Ramos (cell line): Measurements from ENCODE around the gene AKT1.
"Not testable (repeated sequence)": the region's sequence is repeated elsewhere in the genome, so short reads cannot be mapped to it uniquely, and the experiment has no call there.

Experiments
- in situ Hi-C: fragments of 300-500 bp; cut with MboI; formaldehyde crosslinking; loops from one replicate; pipeline ENCODE4 v1.14.3; 2022; ENCODE audit warnings: low sequenced_read_pairs; ENCODE audit not compliant: unreplicated experiment

The AKT1 gene

DNA sequence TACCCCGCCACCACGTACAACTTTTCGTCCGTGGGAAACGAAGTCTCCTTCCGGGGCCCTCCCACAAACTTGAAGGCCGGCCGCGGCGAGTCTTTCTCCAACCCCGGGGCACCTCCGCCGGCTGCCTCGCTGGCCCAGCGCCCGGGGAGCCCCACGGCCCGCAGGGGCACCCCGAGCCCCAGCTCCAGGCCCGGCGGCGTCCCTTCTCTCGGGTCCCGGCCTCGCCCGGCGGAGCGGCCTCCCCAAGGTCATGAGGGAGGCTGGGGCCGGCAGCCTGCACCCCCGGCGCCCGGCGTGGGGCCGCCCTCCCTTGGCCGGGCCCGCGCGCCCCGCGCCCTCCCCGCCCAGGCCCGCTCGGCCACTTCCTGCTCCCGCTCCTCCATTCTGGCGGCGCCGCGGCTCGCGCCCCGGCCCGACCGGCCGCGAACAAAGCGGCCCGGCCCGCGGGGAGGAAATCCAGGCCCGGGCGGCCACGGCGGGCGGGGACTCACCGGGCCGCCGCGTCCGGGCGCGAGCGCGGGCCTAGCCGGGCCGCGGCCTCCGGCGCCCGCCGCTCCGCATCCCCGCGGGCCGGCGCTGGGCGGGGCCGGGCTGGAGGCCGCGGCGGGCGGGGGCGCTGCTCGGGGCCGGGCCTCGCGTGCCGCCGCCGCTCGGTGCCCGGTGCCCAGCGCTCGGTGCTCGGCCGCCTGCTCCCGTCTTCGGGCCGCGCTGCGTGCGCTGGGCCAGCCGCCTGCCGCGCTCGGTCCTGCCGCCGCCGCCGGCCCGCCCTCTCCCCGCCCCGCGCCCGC lies at the start of gene AKT1:
Gene AKT1, minus strand, starts transcription at position 756 of the 788 bp plus-strand sequence. CDS start 3,105 bp downstream, outside the sequence.
- in situ Hi-C loops: no loop called here

DNA sequence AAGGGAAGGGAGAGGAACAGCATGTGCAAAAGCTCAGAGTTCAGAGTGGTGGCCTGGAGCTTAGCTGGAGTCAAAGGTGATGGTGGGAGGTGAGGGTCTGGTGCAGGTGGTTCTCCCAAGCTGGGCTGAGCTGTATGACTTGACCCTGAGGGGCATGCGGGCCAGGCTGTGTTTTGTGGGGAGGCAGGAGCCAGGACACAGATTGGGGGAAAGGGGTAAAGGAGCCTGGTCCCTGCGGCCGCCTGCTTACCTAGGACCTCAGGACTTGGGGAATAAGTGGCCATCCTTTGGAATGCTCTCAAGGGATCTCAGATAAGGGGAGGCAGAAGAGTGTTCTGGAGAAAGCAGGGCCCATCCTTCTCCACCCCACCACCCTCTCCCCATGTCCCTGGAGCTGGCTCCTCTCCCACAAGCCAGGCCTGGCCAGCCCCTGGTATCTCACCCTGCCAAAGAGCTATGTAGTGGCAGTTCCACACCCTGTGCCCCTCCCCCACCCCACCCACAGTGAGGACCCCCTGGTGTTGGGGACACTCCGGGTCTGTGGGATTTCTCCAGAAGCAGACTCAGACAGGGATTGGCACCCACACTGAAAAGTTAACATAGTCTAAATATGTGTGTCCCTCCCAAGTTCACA lies 49.6 kb upstream of the AKT1 start:
- in situ Hi-C loops: no loop called here

DNA sequence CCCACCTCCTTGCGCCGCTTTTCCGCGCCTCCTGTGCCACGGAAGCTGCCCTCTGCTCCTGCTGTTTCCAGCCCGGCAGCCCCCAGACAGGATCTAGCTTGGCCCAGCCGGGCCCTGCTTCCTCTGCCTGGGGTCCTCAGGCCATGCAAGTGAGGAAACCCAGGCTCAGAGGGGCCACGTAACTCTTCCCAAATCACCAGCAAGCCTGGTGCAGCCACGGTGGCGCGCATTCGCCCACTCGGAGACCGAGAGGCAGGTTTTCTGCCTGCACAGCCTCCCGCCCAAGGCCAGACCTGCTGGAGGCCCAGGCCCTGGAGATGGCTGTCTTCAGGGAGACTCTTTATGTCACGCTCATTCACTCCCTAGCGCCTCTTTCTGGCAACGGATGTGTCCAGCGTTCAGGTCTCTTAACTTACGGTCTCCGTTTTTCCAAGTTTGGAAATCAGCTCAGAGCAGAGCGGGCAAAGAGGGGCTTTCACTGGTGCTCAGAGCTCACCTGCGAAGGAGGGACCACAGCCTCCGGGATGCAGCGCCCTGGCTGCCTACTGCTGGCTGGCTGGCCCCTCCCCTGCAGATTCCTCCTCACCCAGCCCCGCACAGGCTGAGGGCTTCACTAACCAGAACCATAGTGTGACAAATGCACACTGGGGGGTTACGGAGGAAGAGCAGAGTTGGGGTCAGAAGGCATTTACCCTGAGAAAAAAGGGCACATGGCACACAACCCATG lies 48.9 kb upstream of the AKT1 start:
- in situ Hi-C loops: no loop called here

DNA sequence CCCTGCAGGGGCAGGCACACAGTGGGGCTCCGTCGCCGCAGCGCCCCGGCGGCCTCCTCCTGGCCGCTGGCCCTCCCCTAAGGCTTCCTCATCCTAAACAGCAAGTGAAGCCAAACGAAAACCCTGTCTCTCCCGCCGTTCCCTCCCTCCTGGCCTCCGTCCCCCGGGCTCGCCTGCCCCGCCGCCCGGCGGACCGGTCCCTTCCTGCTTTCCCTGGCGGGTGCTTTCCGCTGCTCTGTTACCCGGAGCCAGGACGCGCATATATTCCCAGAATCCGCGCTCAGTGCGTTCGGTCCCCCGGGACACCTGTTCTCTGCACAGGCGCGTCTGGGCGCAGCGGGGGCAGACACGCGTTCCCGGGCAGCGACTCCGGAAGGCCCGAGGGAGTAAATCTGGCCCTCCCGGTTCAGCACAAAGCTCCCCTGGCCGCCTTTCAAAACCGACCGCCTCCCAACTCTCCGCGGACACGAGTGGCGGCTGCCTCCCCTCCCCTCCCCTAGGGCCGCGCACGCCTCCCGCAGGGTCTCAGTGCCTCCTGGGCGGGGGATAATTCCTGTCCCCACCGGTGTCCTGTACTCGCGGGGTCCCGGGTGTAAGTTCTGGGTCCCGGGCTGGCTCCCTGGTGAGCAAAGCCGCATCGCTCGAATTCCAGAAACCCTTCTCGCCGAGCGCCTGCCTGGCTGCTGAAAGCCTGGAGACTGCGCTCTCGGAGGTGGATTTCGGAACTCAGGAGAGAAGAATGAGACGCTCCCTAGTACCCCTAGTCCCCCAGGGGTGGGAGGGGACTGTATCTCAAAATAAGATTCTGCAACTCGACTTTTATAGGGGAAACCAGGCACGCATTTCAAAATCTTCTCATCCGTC lies 48.1 kb upstream of the AKT1 start:
- in situ Hi-C loops: no loop called here

DNA sequence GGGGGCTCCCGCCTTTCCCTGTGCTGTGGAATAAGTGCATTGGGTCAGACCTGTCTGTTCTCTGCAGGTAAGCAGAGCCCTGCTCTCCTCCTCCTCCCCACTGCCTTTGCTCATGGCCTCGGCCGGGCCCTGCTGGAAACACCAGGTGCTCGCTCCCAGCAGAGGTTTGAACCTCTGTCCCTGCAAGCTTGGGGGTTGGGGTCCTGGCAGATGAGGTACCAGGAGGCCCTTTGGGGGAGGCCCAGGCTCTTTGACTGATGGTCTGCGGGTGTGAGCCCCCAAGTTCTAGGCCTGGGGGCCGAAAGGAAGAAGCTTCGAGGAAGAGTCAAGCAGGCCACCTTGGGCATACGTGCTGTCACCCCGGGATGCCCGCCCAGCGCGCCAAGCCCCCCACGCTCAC lies 47.5 kb upstream of the AKT1 start:
- in situ Hi-C loops: no loop called here

- in situ Hi-C loops: no loop called here
Observed at GRCh38 chr14:104841730-104842129, 46.2 kb upstream of the AKT1 start.

DNA sequence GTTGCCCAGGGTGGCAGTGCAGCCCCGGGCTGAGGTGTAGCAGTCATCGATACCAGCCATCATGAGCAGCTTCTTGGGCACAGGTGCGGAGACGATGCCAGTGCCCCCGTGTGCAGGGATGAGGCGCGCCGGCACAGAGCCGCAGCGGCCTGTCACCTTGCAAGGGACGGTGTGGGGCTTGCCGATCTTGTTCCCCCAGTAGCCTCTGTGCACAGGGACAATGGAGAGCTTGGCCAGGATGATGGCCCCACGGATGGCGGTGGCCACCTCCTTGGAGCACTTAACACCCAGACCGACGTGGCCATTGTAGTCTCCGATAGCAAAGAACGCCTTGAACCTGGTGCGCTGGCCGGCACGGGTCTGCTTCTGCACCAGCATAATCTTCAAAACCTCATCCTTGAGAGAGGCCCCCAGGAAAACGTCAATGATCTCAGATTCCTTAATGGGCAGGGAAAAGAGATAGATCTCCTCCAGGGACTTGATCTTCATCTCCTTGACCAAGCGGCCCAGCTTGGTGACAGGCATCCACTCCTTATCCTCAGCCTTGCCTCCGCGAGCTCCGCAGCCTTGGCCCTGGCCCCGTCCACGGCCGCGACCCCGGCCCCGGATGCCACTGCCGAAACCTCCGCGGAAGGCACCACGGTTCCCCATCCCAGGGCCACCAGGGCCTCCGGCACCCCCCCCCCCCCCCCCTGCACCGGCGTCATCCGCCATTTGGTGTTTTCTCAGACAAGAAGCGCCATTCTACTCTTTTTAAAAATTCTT lies 40.8 kb upstream of the AKT1 start:
- in situ Hi-C loops: not testable (repeated sequence)

- in situ Hi-C loops: no loop called here
Observed at GRCh38 chr14:104830781-104831180, 35.2 kb upstream of the AKT1 start.

GRCh38 chr14:104827177-104828055 lies 31.9 kb upstream of the AKT1 start:
- in situ Hi-C loops: no loop called here

- in situ Hi-C loops: no loop called here
Observed at GRCh38 chr14:104826861-104827176, 31.3 kb upstream of the AKT1 start.

GRCh38 chr14:104826189-104826860 lies 30.8 kb upstream of the AKT1 start:
- in situ Hi-C loops: no loop called here

DNA sequence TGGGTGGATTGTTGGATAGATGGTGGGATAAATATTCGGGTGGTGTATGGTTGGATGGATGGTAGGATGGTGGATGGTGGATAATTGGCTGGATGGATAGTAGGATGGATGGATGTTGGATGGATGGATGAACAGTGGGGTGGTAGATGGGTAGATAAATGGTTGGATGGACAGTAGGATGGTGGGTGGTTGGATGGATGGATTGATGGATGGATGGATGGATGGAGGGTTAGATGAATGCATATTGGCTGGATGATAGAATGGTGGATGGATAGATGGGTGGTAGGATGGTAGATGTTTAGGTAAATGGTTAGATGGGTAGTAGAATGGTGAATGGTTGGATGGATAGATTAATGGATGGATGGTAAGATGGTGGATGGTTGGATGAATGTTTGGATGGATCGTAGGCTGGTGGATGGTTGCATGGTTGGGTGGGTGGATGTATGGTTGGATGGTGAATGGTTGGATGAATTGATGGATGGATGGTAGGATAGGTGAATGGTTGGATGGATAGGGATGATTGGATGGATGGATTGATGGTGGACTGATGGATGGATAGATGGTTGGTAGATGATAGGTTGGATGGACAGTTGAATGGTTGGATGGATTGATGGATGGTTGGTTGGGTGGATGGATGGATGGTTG lies 28.9 kb upstream of the AKT1 start:
- in situ Hi-C loops: loop anchor here (5.0 kb wide), 1 partner anchor 52 kb away; no protein-coding TSS in a partner anchor

- in situ Hi-C loops: loop anchor here (5.0 kb wide), 1 partner anchor 51 kb away; no protein-coding TSS in a partner anchor
Observed at GRCh38 chr14:104822821-104823615, 27.5 kb upstream of the AKT1 start.

DNA sequence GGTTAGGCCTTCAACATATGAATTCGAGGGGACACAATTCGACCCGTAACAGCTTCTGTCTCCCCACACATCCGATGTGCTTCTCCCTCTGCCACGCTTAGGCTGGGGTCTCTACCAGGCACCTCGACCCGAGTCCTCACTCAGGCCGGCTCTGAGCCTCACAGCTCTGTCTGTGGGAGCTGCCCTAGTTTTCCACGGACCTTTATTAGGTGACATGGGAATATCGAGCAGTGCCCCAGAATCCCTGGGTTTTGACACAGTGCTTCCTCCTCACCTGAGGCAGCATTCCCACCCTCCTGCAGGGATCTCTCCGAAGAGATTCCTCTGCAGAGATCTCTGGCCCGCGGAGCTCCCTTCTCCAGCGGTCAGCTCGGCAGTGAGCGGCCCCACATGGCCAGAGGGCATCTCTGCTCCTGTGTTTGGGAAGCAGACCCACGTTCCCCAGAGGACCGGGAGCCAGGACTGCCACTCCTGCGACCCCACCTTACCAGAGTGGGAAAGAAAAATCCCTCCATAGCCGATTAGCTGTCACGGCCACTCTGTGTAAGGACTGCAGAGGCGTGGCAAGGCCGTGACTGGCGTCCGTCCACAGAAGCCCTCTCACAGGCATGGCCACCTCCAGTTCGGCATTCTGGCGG lies 26.5 kb upstream of the AKT1 start:
- in situ Hi-C loops: loop anchor here (5.0 kb wide), 1 partner anchor 50 kb away; no protein-coding TSS in a partner anchor

DNA sequence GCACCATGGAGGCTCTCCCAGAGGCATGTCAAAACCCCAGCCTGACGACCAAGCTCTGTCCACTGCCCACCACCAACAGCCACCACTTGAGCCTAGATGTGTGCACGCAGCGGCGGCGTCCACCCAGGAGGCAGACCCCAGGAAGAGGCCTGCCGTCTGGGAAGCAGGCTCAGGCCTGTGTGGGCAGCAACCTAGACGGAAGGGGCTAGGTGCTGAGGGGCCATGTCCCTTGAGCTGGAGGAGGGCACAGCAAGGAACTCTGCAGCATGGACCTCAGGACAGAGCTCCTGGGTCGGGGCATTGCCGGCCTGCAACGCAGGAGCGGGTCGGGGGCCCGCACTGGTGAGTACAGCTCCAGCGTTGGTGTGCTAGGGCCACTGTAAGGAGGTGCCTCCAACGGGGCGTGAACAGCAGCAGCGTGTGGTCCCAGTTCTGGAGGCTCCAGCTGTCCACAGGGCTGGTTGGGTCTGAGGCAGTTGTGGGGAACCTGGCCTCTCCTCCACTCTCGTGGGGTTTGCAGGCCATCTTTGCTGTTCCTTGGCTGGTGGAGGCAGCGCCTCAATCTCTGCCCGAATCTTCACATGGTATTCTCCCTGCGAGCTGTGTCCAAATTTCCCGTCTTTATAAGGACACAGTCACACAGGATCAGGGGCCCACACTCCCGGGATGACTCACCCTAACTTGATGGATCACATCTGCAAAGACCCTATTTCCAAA lies 25.8 kb upstream of the AKT1 start:
- in situ Hi-C loops: loop anchor here (5.0 kb wide), 1 partner anchor 49 kb away; no protein-coding TSS in a partner anchor
